RWPE2 (cell line): Measurements from ENCODE around the gene TFAP2A.

Experiments
- ATAC-seq: fragments of 200-7000 bp; cut with Tn5 transposase; 3 replicates; pipeline ENCODE4 v1.9.1; 2021; ENCODE audit warnings: low read depth
- DNase-seq: peaks from one replicate; pipeline ENCODE4 v3.0.0-alpha.2; 2020; ENCODE audit warnings: low spot score
- H3K27ac ChIP-seq: fragments of 450-650 bp; 2 replicates; pipeline ENCODE4 v1.5.1; 2017; ENCODE audit warnings: mild to moderate bottlenecking; ENCODE audit not compliant: poor library complexity, severe bottlenecking
- H3K27me3 ChIP-seq: fragments of 250-450 bp; sonication (Bioruptor Pico); 2 replicates; pipeline ENCODE4 v1.5.1; 2021; ENCODE audit warnings: mild to moderate bottlenecking, moderate library complexity; ENCODE audit not compliant: insufficient read depth, poor library complexity, severe bottlenecking
- H3K36me3 ChIP-seq: fragments of 250-450 bp; sonication (Bioruptor Pico); 2 replicates; pipeline ENCODE4 v1.5.1; 2020; ENCODE audit warnings: low read depth, mild to moderate bottlenecking, moderate library complexity
- H3K4me1 ChIP-seq: fragments of 250-450 bp; sonication (Bioruptor Pico); 2 replicates; pipeline ENCODE4 v1.5.1; 2021; ENCODE audit warnings: mild to moderate bottlenecking, moderate library complexity; ENCODE audit not compliant: insufficient read depth, poor library complexity, severe bottlenecking
- H3K4me3 ChIP-seq: fragments of 250-450 bp; sonication (Bioruptor Pico); 2 replicates; pipeline ENCODE4 v1.5.1; 2021; ENCODE audit warnings: mild to moderate bottlenecking, moderate library complexity; ENCODE audit not compliant: severe bottlenecking
- H3K9me3 ChIP-seq: fragments of 250-450 bp; sonication (Bioruptor Pico); 2 replicates; pipeline ENCODE4 v1.5.1; 2021; ENCODE audit warnings: mild to moderate bottlenecking, moderate library complexity; ENCODE audit not compliant: severe bottlenecking
- TF ChIP-seq, protein P1 (sequence below): fragments of 450-650 bp; IDR thresholded peaks from one replicate; pipeline ENCODE4 v1.5.1; 2017; ENCODE audit warnings: mild to moderate bottlenecking, moderate library complexity; ENCODE audit not compliant: poor library complexity, severe bottlenecking

The TFAP2A gene

GRCh38 chr6:10437891-10438290, 23.0 kb upstream of the TFAP2A start:
- H3K27me3 ChIP-seq = no peaks in the 10 kb centered on the region
- H3K4me3 ChIP-seq = no peak overlapping the region
- no peak overlapping the region for H3K27ac ChIP-seq
- ATAC-seq (no peak), DNase-seq (no peak)
- H3K36me3 ChIP-seq = no peaks in the 10 kb centered on the region
- TF ChIP-seq, protein P1, sequence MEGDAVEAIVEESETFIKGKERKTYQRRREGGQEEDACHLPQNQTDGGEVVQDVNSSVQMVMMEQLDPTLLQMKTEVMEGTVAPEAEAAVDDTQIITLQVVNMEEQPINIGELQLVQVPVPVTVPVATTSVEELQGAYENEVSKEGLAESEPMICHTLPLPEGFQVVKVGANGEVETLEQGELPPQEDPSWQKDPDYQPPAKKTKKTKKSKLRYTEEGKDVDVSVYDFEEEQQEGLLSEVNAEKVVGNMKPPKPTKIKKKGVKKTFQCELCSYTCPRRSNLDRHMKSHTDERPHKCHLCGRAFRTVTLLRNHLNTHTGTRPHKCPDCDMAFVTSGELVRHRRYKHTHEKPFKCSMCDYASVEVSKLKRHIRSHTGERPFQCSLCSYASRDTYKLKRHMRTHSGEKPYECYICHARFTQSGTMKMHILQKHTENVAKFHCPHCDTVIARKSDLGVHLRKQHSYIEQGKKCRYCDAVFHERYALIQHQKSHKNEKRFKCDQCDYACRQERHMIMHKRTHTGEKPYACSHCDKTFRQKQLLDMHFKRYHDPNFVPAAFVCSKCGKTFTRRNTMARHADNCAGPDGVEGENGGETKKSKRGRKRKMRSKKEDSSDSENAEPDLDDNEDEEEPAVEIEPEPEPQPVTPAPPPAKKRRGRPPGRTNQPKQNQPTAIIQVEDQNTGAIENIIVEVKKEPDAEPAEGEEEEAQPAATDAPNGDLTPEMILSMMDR = no peak
- H3K9me3 ChIP-seq = no peaks in the 10 kb centered on the region
- peaks cover 33% of the 10 kb centered on the region for H3K4me1 ChIP-seq

GRCh38 chr6:10434235-10434634, 19.4 kb upstream of the TFAP2A start:
- no peaks in the 10 kb centered on the region for H3K27me3 ChIP-seq
- H3K36me3 ChIP-seq = no peaks in the 10 kb centered on the region
- ATAC-seq (peak; percentile 63), DNase-seq (no peak)
- H3K9me3 ChIP-seq = no peaks in the 10 kb centered on the region
- TF ChIP-seq, protein P1 = no peak
- H3K4me1 ChIP-seq = peaks cover 39% of the 10 kb centered on the region
- H3K4me3 ChIP-seq = no peak overlapping the region
- H3K27ac ChIP-seq = peak overlapping the region; percentile 97

- no peaks in the 10 kb centered on the region for H3K36me3 ChIP-seq
- TF ChIP-seq, protein P1 = no peak
- H3K4me1 ChIP-seq = peaks cover 47% of the 10 kb centered on the region
- no peaks in the 10 kb centered on the region for H3K9me3 ChIP-seq
- peak overlapping the region; percentile 97 for H3K27ac ChIP-seq
- no peaks in the 10 kb centered on the region for H3K27me3 ChIP-seq
- DNase-seq (no peak), ATAC-seq (no peak)
- no peak overlapping the region for H3K4me3 ChIP-seq
These were observed 18.4 kb upstream of the TFAP2A start for GRCh38 chr6:10433322-10433721.

DNA sequence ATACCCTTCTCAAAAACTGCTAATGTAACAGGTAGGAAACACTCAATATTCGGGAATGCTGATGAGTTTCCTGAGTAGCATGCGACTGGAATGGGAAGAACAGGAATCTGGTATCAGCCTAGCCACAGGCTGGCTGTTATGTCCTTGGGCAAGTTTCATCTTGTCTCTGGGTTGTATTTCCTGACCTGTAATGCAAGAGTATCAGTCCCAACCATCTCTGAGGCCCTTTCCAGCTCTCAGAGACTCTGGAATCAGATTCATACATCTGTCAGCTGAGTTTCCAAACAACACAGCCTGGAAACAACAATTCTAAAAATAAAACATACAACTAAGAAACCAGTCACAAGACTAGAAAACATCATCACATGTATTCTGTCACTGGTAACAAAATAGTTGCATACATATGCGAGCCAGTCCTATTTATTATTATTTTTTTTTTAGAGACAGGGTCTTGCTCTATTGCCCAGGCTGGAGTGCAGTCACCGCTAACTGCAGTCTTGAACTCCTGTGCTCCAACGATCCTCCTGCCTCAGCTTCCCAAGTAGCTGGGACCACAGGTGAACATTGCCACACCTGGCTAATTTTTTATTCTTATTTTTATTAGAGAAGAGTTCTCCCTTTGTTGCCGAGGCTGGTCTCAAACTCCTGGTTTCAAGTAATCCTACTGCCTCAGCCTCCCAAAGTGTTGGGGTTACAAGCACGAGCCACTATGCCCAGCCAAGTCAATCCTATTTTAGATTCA, 16.7 kb upstream of the TFAP2A start:
- ATAC-seq (peak; percentile 84), DNase-seq (no peak)
- peak overlapping the region; percentile 97 for H3K27ac ChIP-seq
- TF ChIP-seq, protein P1 = no peak
- H3K4me3 ChIP-seq = no peak overlapping the region
- H3K9me3 ChIP-seq = no peaks in the 10 kb centered on the region
- H3K4me1 ChIP-seq = peaks cover 64% of the 10 kb centered on the region
- no peaks in the 10 kb centered on the region for H3K36me3 ChIP-seq
- no peaks in the 10 kb centered on the region for H3K27me3 ChIP-seq
